PC-3 (cell line): Measurements from ENCODE around the gene TGM2. TPM values are rescaled to one million over a fixed set of nuclear protein-coding genes. Genes with fewer than 3 reads are reported as not detected.

Experiments used
- ATAC-seq: fragments of 200-7000 bp; cut with Tn5 transposase; 2 replicates; pipeline ENCODE4 v1.9.1; 2020; ENCODE audit warnings: mild to moderate bottlenecking, moderate library complexity
- BruUV-seq: library from RNA; stranded (reverse); fragments of 400-500 nt; replicated peaks from 2 replicates; lab custom pipeline; 2021; lab: Mats Ljungman, UMichigan
- CTCF ChIA-PET: fragments of 300-600 bp; sonication (Branson Sonifier 250); formaldehyde crosslinking; loops from one replicate; lab custom pipeline; 2022; ENCODE audit warnings: antibody characterized with exemption; lab: Charles Lee
- POLR2A ChIA-PET: fragments of 300-600 bp; sonication (Branson Sonifier 250); formaldehyde crosslinking; loops from one replicate; lab custom pipeline; 2022; ENCODE audit warnings: antibody characterized with exemption; ENCODE audit not compliant: unreplicated experiment; lab: Charles Lee
- DNase-seq: peaks from one replicate; pipeline ENCODE4 v3.0.0-alpha.2; 2015
- H2AFZ ChIP-seq: fragments of 300-600 bp; sonication (generic); 2 replicates; pipeline ENCODE4 v1.6.0; 2016; ENCODE audit warnings: antibody characterized with exemption, low read length
- H3F3A ChIP-seq: fragments of 300-600 bp; sonication (generic); one replicate; pipeline ENCODE4 v1.6.0; 2017; ENCODE audit warnings: antibody characterized with exemption, low read length, control low read depth, mild to moderate bottlenecking; ENCODE audit not compliant: unreplicated experiment
- H3K27ac ChIP-seq: fragments of 300-600 bp; sonication (generic); 2 replicates; pipeline ENCODE4 v1.5.1; 2016; ENCODE audit warnings: mild to moderate bottlenecking, low read length
- H3K27me3 ChIP-seq: fragments of 300-600 bp; sonication (generic); 2 replicates; pipeline ENCODE4 v1.6.1; 2016; ENCODE audit warnings: low read length, mixed read lengths
- H3K36me3 ChIP-seq: fragments of 300-600 bp; sonication (generic); 2 replicates; pipeline ENCODE4 v1.6.1; 2016; ENCODE audit warnings: low read depth, mixed run types, low read length, mixed read lengths
- H3K4me1 ChIP-seq: fragments of 300-600 bp; sonication (generic); 2 replicates; pipeline ENCODE4 v1.5.1; 2016; ENCODE audit warnings: low read length; ENCODE audit not compliant: insufficient read depth
- H3K4me2 ChIP-seq: fragments of 300-600 bp; sonication (generic); 2 replicates; pipeline ENCODE4 v1.6.0; 2016; ENCODE audit warnings: low read length
- H3K4me3 ChIP-seq: fragments of 300-600 bp; sonication (generic); 2 replicates; pipeline ENCODE4 v1.5.1; 2016; ENCODE audit warnings: mild to moderate bottlenecking, low read length, mixed read lengths
- H3K79me2 ChIP-seq: fragments of 300-600 bp; sonication (generic); 2 replicates; pipeline ENCODE4 v1.6.1; 2017; ENCODE audit warnings: low read length, mixed read lengths
- H3K9ac ChIP-seq: fragments of 300-600 bp; sonication (generic); 2 replicates; pipeline ENCODE4 v1.6.0; 2016; ENCODE audit warnings: mild to moderate bottlenecking, low read length
- H3K9me2 ChIP-seq: fragments of 300-600 bp; sonication (generic); replicated peaks from 2 replicates; pipeline ENCODE4 v1.6.1; 2016; ENCODE audit warnings: mixed run types, low read length, mixed read lengths
- H3K9me3 ChIP-seq: fragments of 300-600 bp; sonication (generic); 2 replicates; pipeline ENCODE4 v1.6.1; 2016; ENCODE audit warnings: low read length, mixed read lengths
- H4K20me1 ChIP-seq: fragments of 300-600 bp; sonication (generic); 2 replicates; pipeline ENCODE4 v1.6.1; 2016; ENCODE audit warnings: low read length, mixed read lengths
- CTCF ChIP-seq: fragments of 300-600 bp; sonication (generic); conservative IDR thresholded peaks from 2 replicates; pipeline ENCODE4 v1.5.1; 2017; ENCODE audit warnings: antibody characterized with exemption, low read depth, mild to moderate bottlenecking, low read length
- EZH2 ChIP-seq: fragments of 300-600 bp; sonication (generic); IDR thresholded peaks from one replicate; pipeline ENCODE4 v1.6.1; 2017; ENCODE audit warnings: antibody characterized with exemption, mild to moderate bottlenecking, low read length; ENCODE audit not compliant: unreplicated experiment
- EZH2phosphoT487 ChIP-seq: fragments of 300-600 bp; sonication (generic); IDR thresholded peaks from 2 replicates; pipeline ENCODE4 v1.6.1; 2018; ENCODE audit warnings: mild to moderate bottlenecking, antibody characterized with exemption, low read length, borderline replicate concordance
- intact Hi-C: fragments of 100-400 bp; cut with micrococcal nuclease; formaldehyde crosslinking; loops from 2 replicates; pipeline ENCODE4 v1.9.0; 2023
- total RNA-seq: library from RNA; depleted of rRNA; stranded (reverse); fragments of >200 nt; gene quantifications from 2 replicates; pipeline ENCODE4 v1.2.3, GENCODE V29; 2014

The TGM2 gene
- total RNA-seq, 1 experiment from 2014 or later, result 583 TPM

- peaks cover 69% of the 10 kb centered on the region for H3K36me3 ChIP-seq
- no peak overlapping the region for H3K9ac ChIP-seq
- no peak overlapping the region for H2AFZ ChIP-seq
- no TSS peak for BruUV-seq
- intact Hi-C loops, result no loop called here
- POLR2A ChIA-PET, result interaction anchor here (0.6 kb wide), 1 partner anchor 10 kb away, joined by 3 read pairs; no protein-coding TSS in a partner anchor
- no peak overlapping the region for H3K4me2 ChIP-seq
- no peaks in the 10 kb centered on the region for H3K4me1 ChIP-seq
- CTCF ChIA-PET, result interaction anchor here (0.7 kb wide), 1 partner anchor 70 kb away, joined by 4 read pairs; no protein-coding TSS in a partner anchor
- TF ChIP-seq EZH2 (no peak), CTCF (no peak), EZH2phosphoT487 (no peak)
- DNase-seq (no peak), ATAC-seq (no peak)
- no peaks in the 10 kb centered on the region for H3K9me3 ChIP-seq
- no peak overlapping the region for H3K27ac ChIP-seq
- H3F3A ChIP-seq, result no peaks in the 10 kb centered on the region
- H4K20me1 ChIP-seq, result peaks cover 3% of the 10 kb centered on the region; the same call in 1 of the 2 replicates
- H3K27me3 ChIP-seq, result no peaks in the 10 kb centered on the region
- no peaks in the 10 kb centered on the region for H3K9me2 ChIP-seq
- H3K79me2 ChIP-seq, result peaks cover 34% of the 10 kb centered on the region
- no peak overlapping the region for H3K4me3 ChIP-seq
Observed at GRCh38 chr20:38085026-38085425, 80.0 kb downstream of the TGM2 start.

DNA sequence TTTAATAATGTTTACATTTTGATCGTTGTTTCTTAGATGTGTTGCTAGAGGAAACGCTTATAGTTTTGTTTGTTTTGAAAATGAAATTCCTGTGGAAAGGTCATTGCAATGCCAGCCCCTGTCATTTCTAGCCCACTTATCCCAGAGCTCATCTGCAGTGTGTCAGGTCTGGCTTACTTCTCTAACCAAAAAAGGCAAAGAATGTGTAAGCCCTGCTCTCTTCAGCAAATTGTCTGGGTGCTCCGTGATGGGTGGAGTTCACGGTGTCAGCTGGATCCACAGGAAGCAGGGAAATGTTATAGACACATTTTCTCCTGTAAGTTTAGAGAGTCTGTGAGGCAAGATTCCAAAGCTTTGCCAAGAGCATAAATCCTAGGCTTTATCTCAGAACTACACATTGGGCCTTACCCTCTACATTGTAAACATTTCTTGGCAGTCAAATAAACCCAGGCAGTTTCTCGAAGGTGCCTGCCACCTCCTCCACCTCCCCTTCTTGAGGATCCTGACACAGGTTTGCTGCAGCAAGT, 80.6 kb downstream of the TGM2 start:
- Histone ChIP-seq H3K9ac (no peak overlapping the region), H3K4me3 (no peak overlapping the region), H3F3A (no peaks in the 10 kb centered on the region), H3K27ac (no peak overlapping the region), H3K36me3 (peaks cover 67% of the 10 kb centered on the region), H3K4me2 (no peak overlapping the region), H3K27me3 (no peaks in the 10 kb centered on the region), H3K4me1 (no peaks in the 10 kb centered on the region), H3K9me2 (no peaks in the 10 kb centered on the region), H3K9me3 (no peaks in the 10 kb centered on the region), H3K79me2 (peaks cover 39% of the 10 kb centered on the region), H4K20me1 (peaks cover 3% of the 10 kb centered on the region; the same call in 1 of the 2 replicates), H2AFZ (no peak overlapping the region)
- CTCF ChIA-PET, result no interaction called here
- POLR2A ChIA-PET, result interaction anchor here (0.6 kb wide), 1 partner anchor 10 kb away, joined by 3 read pairs; no protein-coding TSS in a partner anchor
- no TSS peak for BruUV-seq
- intact Hi-C loops, result no loop called here
- ATAC-seq (no peak), DNase-seq (no peak)
- TF ChIP-seq EZH2 (no peak), EZH2phosphoT487 (no peak), CTCF (no peak)

- no peak for DNase-seq
- peaks cover 68% of the 10 kb centered on the region for H3K36me3 ChIP-seq
- ChIA-PET CTCF (interaction anchor here (0.6 kb wide), 2 partner anchors 27 to 91 kb away, joined by 3 to 4 read pairs; no protein-coding TSS in a partner anchor), POLR2A (no interaction called here)
- peaks cover 49% of the 10 kb centered on the region for H3K79me2 ChIP-seq
- H3K4me2 ChIP-seq, result no peak overlapping the region
- H3K27me3 ChIP-seq, result no peaks in the 10 kb centered on the region
- no peak for ATAC-seq
- peaks cover 3% of the 10 kb centered on the region; the same call in 1 of the 2 replicates for H4K20me1 ChIP-seq
- intact Hi-C loops, result no loop called here
- no peaks in the 10 kb centered on the region for H3K9me2 ChIP-seq
- no peak overlapping the region for H2AFZ ChIP-seq
- H3K9ac ChIP-seq, result no peak overlapping the region
- no peaks in the 10 kb centered on the region for H3K9me3 ChIP-seq
- no TSS peak for BruUV-seq
- H3F3A ChIP-seq, result no peaks in the 10 kb centered on the region
- H3K4me3 ChIP-seq, result no peak overlapping the region
- no peaks in the 10 kb centered on the region for H3K4me1 ChIP-seq
- H3K27ac ChIP-seq, result no peak overlapping the region
- TF ChIP-seq EZH2phosphoT487 (no peak), CTCF (no peak), EZH2 (no peak)
Observed at GRCh38 chr20:38083338-38084048, 81.6 kb downstream of the TGM2 start.
